GM13977 (cell line): ENCODE results near the gene OTUB2.

Experiments used
- DNase-seq: peaks from one replicate; pipeline ENCODE4 v3.0.0; 2012; ENCODE audit warnings: low spot score
- CTCF ChIP-seq: IDR thresholded peaks from 2 replicates; pipeline ENCODE4 v1.5.1; 2012; ENCODE audit warnings: mild to moderate bottlenecking, control low read depth; ENCODE audit not compliant: insufficient read depth; ENCODE audit errors: extremely low read depth, missing control alignments
- in situ Hi-C: fragments of 300-500 bp; cut with MboI; formaldehyde crosslinking; loops from one replicate; pipeline ENCODE4 v1.12.0; 2022; ENCODE audit warnings: low sequenced_read_pairs, low pct_unique_long_range_greater_than_20kb, mixed read lengths, inconsistent platforms; ENCODE audit not compliant: unreplicated experiment

OTUB2 gene

DNA sequence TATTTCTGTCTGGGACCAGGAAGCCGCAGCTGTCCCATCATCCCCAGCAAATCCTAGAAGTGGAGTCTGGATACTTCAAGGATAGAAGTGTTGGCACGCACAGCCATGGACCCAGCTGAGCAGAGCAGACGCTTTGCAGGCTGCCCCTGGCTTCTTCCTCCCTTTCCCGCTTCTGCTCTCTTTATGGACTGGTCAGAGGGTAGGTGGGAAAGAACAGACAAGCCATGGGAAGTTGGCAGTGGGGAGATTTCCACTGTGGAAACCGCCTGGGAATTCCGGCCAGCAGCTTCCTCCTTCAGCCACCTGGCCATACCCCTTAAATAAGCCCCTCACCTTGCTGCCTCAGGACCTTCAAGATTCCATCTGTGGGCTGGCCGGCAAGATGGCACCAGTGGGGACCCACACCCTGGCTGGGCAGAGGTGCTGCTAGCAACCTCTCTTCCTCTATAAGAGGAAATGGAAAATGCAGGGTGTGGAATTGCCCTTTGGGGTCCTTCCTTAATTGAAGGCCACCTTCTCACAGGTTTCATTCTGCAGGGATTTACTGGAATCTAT lies 20.6 kb downstream of the OTUB2 start:
- in situ Hi-C loops = loop anchor here (25.0 kb wide), 1 partner anchor 91 kb away; the partner anchor contains the start of gene IFI27L2
- DNase-seq = no peak
- TF ChIP-seq CTCF = no peak

- DNase-seq = no peak
- no peak for TF ChIP-seq CTCF
- in situ Hi-C loops = loop anchor here (25.0 kb wide), 1 partner anchor 90 kb away; the partner anchor contains the start of gene IFI27L2
Observed at GRCh38 chr14:94047581-94047980, 21.4 kb downstream of the OTUB2 start.

DNA sequence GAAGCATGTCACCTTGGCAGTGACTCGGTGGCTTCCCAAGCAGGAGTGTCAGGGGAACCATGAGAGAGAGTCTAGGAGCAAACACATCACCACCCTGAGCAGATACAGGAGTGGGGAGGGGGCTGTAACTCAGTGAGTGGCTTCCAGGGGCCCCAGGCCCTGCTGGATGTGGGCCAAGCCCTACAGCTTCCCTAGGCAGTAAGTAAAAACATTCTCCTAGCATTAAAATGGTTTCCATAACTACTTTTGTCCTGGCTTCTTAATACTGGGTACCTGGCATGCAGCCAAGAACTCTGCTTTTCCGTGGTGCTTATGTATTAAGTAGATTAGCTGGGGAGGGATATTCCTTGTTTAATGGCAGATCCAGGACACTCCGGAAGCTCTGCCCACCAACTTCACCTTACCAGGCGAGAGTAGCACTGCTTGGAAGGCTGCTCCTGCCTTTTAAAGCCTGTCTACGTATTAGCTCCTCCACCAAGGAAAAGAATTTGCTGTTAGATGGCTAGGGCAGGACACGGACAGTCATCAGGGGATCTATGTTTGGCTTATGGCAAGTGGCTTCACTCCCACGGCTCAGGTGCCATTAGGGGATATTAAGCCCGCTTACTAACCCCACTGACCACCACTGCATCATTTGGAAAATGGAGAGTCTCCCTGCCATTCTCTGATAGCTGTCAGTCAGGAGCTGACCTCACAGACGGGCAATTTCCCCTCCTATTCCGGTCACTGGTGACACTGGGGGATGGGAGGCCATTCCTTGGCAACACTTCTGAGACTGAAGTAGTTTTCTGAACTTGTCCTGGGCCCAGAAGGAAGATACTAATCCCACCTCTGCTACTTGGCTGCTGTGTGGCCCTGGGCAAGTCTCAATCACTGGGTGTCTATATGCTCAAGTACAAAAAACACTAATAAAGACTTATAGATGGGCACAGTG lies 22.8 kb downstream of the OTUB2 start:
- in situ Hi-C loops = loop anchor here (25.0 kb wide), 1 partner anchor 88 kb away; the partner anchor contains the start of gene IFI27L2
- no peak for DNase-seq
- no peak for TF ChIP-seq CTCF

DNA sequence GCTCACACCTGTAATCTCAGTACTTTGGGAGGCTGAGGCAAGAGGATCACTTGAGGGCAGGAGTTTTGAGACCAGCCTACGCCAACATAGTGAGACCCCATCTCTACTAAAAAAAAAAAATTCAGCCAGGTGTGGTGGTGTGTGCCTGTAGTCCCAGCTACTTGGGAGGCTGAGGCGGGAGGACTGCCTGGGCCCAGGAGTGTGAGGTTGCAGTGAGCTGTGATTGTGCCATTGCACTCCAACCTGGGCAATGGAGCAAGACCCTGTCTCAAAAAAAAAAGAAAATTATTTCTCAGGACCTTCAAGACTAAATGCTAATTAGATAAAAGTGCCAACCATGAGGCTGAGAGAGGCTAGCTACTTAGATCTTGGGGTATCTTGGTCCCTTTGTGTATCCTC lies 23.5 kb downstream of the OTUB2 start:
- in situ Hi-C loops = loop anchor here (25.0 kb wide), 1 partner anchor 88 kb away; the partner anchor contains the start of gene IFI27L2
- DNase-seq = no peak
- no peak for TF ChIP-seq CTCF

- DNase-seq = no peak
- no peak for TF ChIP-seq CTCF
- in situ Hi-C loops = no loop called here
Observed at GRCh38 chr14:94050231-94050880, 24.2 kb downstream of the OTUB2 start.

- no peak for DNase-seq
- in situ Hi-C loops = no loop called here
- TF ChIP-seq CTCF = no peak
Observed at GRCh38 chr14:94051115-94051514, 25.0 kb downstream of the OTUB2 start.
